Measurements from ENCODE around the gene CLOCK.

The CLOCK gene

GRCh38 chr4:55540271-55540670 lies 6.4 kb downstream of the CLOCK start:
- no peak for DNase-seq

GRCh38 chr4:55539658-55540057 lies 7.1 kb downstream of the CLOCK start:
- no peak for DNase-seq

- DNase-seq: no peak
Observed at GRCh38 chr4:55538531-55538930, 8.2 kb downstream of the CLOCK start.

GRCh38 chr4:55534306-55534705 lies 12.4 kb downstream of the CLOCK start:
- no peak for DNase-seq

GRCh38 chr4:55530691-55531090 lies 16.0 kb downstream of the CLOCK start:
- no peak for DNase-seq

GRCh38 chr4:55530167-55530566 lies 16.5 kb downstream of the CLOCK start:
- DNase-seq: no peak

- DNase-seq: no peak
Observed at GRCh38 chr4:55528491-55528890, 18.2 kb downstream of the CLOCK start.

- DNase-seq: no peak
Observed at GRCh38 chr4:55524844-55525571, 21.7 kb downstream of the CLOCK start.

- DNase-seq: no peak
Observed at GRCh38 chr4:55518442-55518841, 28.3 kb downstream of the CLOCK start.

- no peak for DNase-seq
Observed at GRCh38 chr4:55517526-55518229, 29.0 kb downstream of the CLOCK start.

GRCh38 chr4:55512922-55513571 lies 33.7 kb downstream of the CLOCK start:
- no peak for DNase-seq

- no peak for DNase-seq
Observed at GRCh38 chr4:55512077-55512476, 34.6 kb downstream of the CLOCK start.

GRCh38 chr4:55510685-55511084 lies 36.0 kb downstream of the CLOCK start:
- no peak for DNase-seq

- no peak for DNase-seq
Observed at GRCh38 chr4:55509266-55509665, 37.4 kb downstream of the CLOCK start.

GRCh38 chr4:55507612-55508011 lies 39.1 kb downstream of the CLOCK start:
- no peak for DNase-seq

GRCh38 chr4:55503169-55503568 lies 43.5 kb downstream of the CLOCK start:
- no peak for DNase-seq

GRCh38 chr4:55500072-55500471 lies 46.6 kb downstream of the CLOCK start:
- DNase-seq: no peak

- DNase-seq: no peak
Observed at GRCh38 chr4:55499495-55499894, 47.2 kb downstream of the CLOCK start.

GRCh38 chr4:55498051-55498450 lies 48.7 kb downstream of the CLOCK start:
- no peak for DNase-seq

- DNase-seq: no peak
Observed at GRCh38 chr4:55491486-55491885, 55.2 kb downstream of the CLOCK start.

GRCh38 chr4:55488716-55489115 lies 58.0 kb downstream of the CLOCK start:
- DNase-seq: no peak

GRCh38 chr4:55485821-55486220 lies 60.9 kb downstream of the CLOCK start:
- no peak for DNase-seq

- DNase-seq: no peak
Observed at GRCh38 chr4:55483315-55483714, 63.4 kb downstream of the CLOCK start.

All from activated CD4-positive, CD25-positive, alpha-beta regulatory T cell treated with anti-CD3 and anti-CD28 coated beads, Interleukin-2, amount 50 U/mL, for 72 hours (primary cell).